H1 (cell line): Measurements from ENCODE around the gene GASK1B. TPM values are rescaled to one million over a fixed set of nuclear protein-coding genes. Genes with fewer than 3 reads are reported as not detected.

Experiments
- CTCF ChIA-PET: fragments of 300-600 bp; sonication (Branson Sonifier 250); formaldehyde crosslinking; loops from one replicate; lab custom pipeline; 2021; ENCODE audit not compliant: partially characterized antibody; lab: Charles Lee
- POLR2A ChIA-PET: fragments of 300-600 bp; sonication (Branson Sonifier 250); formaldehyde crosslinking; loops from one replicate; lab custom pipeline; 2021; ENCODE audit warnings: inconsistent platforms; ENCODE audit not compliant: partially characterized antibody; lab: Charles Lee
- DNase-seq, 2 experiments: peaks; one replicate each; pipeline versions ENCODE4 v3.0.0 to v3.0.0-alpha.2; 2010 to 2022; ENCODE audit warnings: low spot score in 2 of 2, low read depth in 1 of 2, mixed read lengths in 1 of 2
- FAIRE-seq: peaks from 2 replicates; lab custom pipeline; 2011; peaks lifted over from hg19 to GRCh38; lab: Jason Lieb, UNC
- H2AFZ ChIP-seq: 2 replicates; pipeline ENCODE4 v1.8.1; 2012; ENCODE audit warnings: low read length, inconsistent platforms
- H2AK5ac ChIP-seq: 2 replicates; pipeline ENCODE4 v1.6.1; 2013; ENCODE audit warnings: low read depth, low read length
- H2BK120ac ChIP-seq: replicated peaks from 2 replicates; pipeline ENCODE3; 2013; ENCODE audit warnings: low read depth, low read length, inconsistent platforms
- H2BK12ac ChIP-seq: 2 replicates; pipeline ENCODE4 v1.6.1; 2013; ENCODE audit warnings: low read depth, low read length
- H2BK15ac ChIP-seq: 2 replicates; pipeline ENCODE4 v1.6.1; 2013; ENCODE audit warnings: low read length
- H2BK20ac ChIP-seq: 2 replicates; pipeline ENCODE4 v1.6.1; 2013; ENCODE audit warnings: low read length
- H2BK5ac ChIP-seq: 2 replicates; pipeline ENCODE4 v1.6.1; 2013; ENCODE audit warnings: low read depth, low read length
- H3K14ac ChIP-seq: 2 replicates; pipeline ENCODE4 v1.6.1; 2013; ENCODE audit warnings: inconsistent platforms; ENCODE audit not compliant: insufficient read length
- H3K18ac ChIP-seq: 2 replicates; pipeline ENCODE4 v1.6.1; 2013; ENCODE audit warnings: low read length; ENCODE audit errors: extremely low read depth
- H3K23ac ChIP-seq: 2 replicates; pipeline ENCODE4 v1.6.1; 2013; ENCODE audit warnings: inconsistent platforms; ENCODE audit not compliant: insufficient read length
- H3K23me2 ChIP-seq: 2 replicates; pipeline ENCODE4 v1.6.1; 2013; ENCODE audit warnings: low read depth, low read length
- H3K27ac ChIP-seq: 2 replicates; pipeline ENCODE4 v1.6.1; 2011; ENCODE audit warnings: low read depth, low read length, inconsistent platforms
- H3K27me3 ChIP-seq, 4 experiments: replicated peaks in 1 of 4; 1 replicate in 1 of 4; 2 replicates in 3 of 4; pipeline versions ENCODE4 v1.6.1 to v1.8.1; 2011 to 2013; ENCODE audit warnings: low read length in 3 of 4, mild to moderate bottlenecking in 3 of 4, inconsistent platforms in 2 of 4, mixed read lengths in 2 of 4, moderate library complexity in 1 of 4; ENCODE audit not compliant: control insufficient read depth in 3 of 4, insufficient read depth in 3 of 4; ENCODE audit errors: extremely low read depth in 1 of 4
- H3K36me3 ChIP-seq, 4 experiments: 2 replicates each; pipeline versions ENCODE4 v1.6.1 to v1.8.1; 2011 to 2013; ENCODE audit warnings: mild to moderate bottlenecking in 4 of 4, low read length in 3 of 4, moderate library complexity in 2 of 4, control low read depth in 1 of 4, inconsistent platforms in 1 of 4; ENCODE audit not compliant: insufficient read depth in 4 of 4, control insufficient read depth in 2 of 4
- H3K4ac ChIP-seq: replicated peaks from 2 replicates; pipeline ENCODE3; 2013; ENCODE audit warnings: low read length, low read depth, mixed read lengths, inconsistent platforms; ENCODE audit not compliant: insufficient read length
- H3K4me1 ChIP-seq, 4 experiments: replicated peaks in 1 of 4; 1 replicate in 1 of 4; 2 replicates in 3 of 4; pipeline versions ENCODE4 v1.6.1 to v1.8.1; 2011 to 2013; ENCODE audit warnings: low read length in 3 of 4, inconsistent platforms in 2 of 4, mixed read lengths in 1 of 4; ENCODE audit not compliant: insufficient read depth in 4 of 4, control insufficient read depth in 3 of 4
- H3K4me2 ChIP-seq, 2 experiments: 2 replicates each; pipeline versions ENCODE4 v1.6.1 to v1.8.1; 2011 to 2013; ENCODE audit warnings: low read depth in 2 of 2, low read length in 2 of 2, control low read depth in 1 of 2, inconsistent platforms in 1 of 2, mild to moderate bottlenecking in 1 of 2; ENCODE audit not compliant: insufficient read depth in 1 of 2
- H3K4me3 ChIP-seq, 4 experiments: fragments of 200-600, 300-600 bp in 1 of 4; sonication (generic), shearing (Covaris generic), sonication (Bioruptor Twin) in 1 of 4; 2 replicates each; pipeline versions ENCODE4 v1.5.1 to v1.8.1; 2011 to 2016; ENCODE audit warnings: low read length in 4 of 4, low read depth in 3 of 4, control low read depth in 2 of 4, inconsistent platforms in 2 of 4, mild to moderate bottlenecking in 2 of 4, mixed read lengths in 1 of 4, moderate library complexity in 1 of 4; ENCODE audit not compliant: insufficient read depth in 2 of 4; ENCODE audit errors: extremely low read depth in 1 of 4
- H3K56ac ChIP-seq: replicated peaks from 2 replicates; pipeline ENCODE3; 2013; ENCODE audit warnings: low read depth, mild to moderate bottlenecking, mixed read lengths, low read length, inconsistent platforms; ENCODE audit not compliant: insufficient read length
- H3K79me1 ChIP-seq: 2 replicates; pipeline ENCODE4 v1.6.1; 2013; ENCODE audit warnings: low read depth, low read length, control low read depth
- H3K79me2 ChIP-seq, 2 experiments: 2 replicates each; pipeline versions ENCODE4 v1.6.1 to v1.8.1; 2012 to 2013; ENCODE audit warnings: low read length in 2 of 2, mild to moderate bottlenecking in 2 of 2, inconsistent platforms in 1 of 2; ENCODE audit not compliant: insufficient read depth in 2 of 2, control insufficient read depth in 1 of 2
- H3K9ac ChIP-seq, 4 experiments: replicated peaks in 1 of 4; 1 replicate in 1 of 4; 2 replicates in 3 of 4; pipeline versions ENCODE4 v1.6.1 to v1.8.1; 2011 to 2013; ENCODE audit warnings: low read depth in 3 of 4, low read length in 3 of 4, control low read depth in 2 of 4, mild to moderate bottlenecking in 2 of 4, moderate library complexity in 2 of 4, inconsistent platforms in 1 of 4; ENCODE audit errors: extremely low read depth in 1 of 4
- H3K9me3 ChIP-seq, 2 experiments: 2 replicates each; pipeline versions ENCODE4 v1.6.1 to v1.8.1; 2012 to 2013; ENCODE audit warnings: mild to moderate bottlenecking in 2 of 2, moderate library complexity in 2 of 2, control low read depth in 1 of 2, inconsistent platforms in 1 of 2, low read depth in 1 of 2, low read length in 1 of 2, mixed read lengths in 1 of 2; ENCODE audit not compliant: insufficient read depth in 2 of 2
- H4K20me1 ChIP-seq, 2 experiments: replicated peaks in 1 of 2; 2 replicates each; pipeline versions ENCODE3 to v1.8.1; 2011 to 2013; ENCODE audit warnings: inconsistent platforms in 2 of 2, low read length in 2 of 2, mild to moderate bottlenecking in 1 of 2; ENCODE audit not compliant: insufficient read depth in 2 of 2, control insufficient read depth in 1 of 2
- H4K5ac ChIP-seq: 2 replicates; pipeline ENCODE4 v1.6.1; 2013; ENCODE audit warnings: low read length, low read depth, mixed read lengths, inconsistent platforms; ENCODE audit not compliant: insufficient read length
- H4K8ac ChIP-seq: 2 replicates; pipeline ENCODE4 v1.8.0; 2013; ENCODE audit warnings: mild to moderate bottlenecking, moderate library complexity, low read length, inconsistent platforms; ENCODE audit not compliant: insufficient read depth; ENCODE audit errors: extremely low read depth
- H4K91ac ChIP-seq: replicated peaks from 2 replicates; pipeline ENCODE3; 2013; ENCODE audit warnings: low read length, mixed read lengths, inconsistent platforms; ENCODE audit not compliant: insufficient read length
- CTBP2 ChIP-seq: IDR thresholded peaks from 2 replicates; pipeline ENCODE4 v1.7.0; 2011; ENCODE audit warnings: borderline replicate concordance, mild to moderate bottlenecking, moderate library complexity, mixed read lengths, low read length; ENCODE audit not compliant: insufficient read depth, insufficient read length
- GABPA ChIP-seq: IDR thresholded peaks from 2 replicates; pipeline ENCODE4 v1.6.1; 2011; ENCODE audit warnings: mild to moderate bottlenecking, low read length, moderate library complexity, borderline replicate concordance; ENCODE audit not compliant: insufficient read depth
- GTF2F1 ChIP-seq: IDR thresholded peaks from 2 replicates; pipeline ENCODE4 v1.6.1; 2012; ENCODE audit warnings: low read depth, low read length, improper control_type of control experiment, borderline replicate concordance
- KDM4A ChIP-seq: IDR thresholded peaks from one replicate; pipeline ENCODE4 v1.7.1; 2012; ENCODE audit warnings: low read depth, mild to moderate bottlenecking, moderate library complexity, low read length, inconsistent platforms; ENCODE audit not compliant: severe bottlenecking
- NRF1 ChIP-seq: IDR thresholded peaks from 2 replicates; pipeline ENCODE4 v1.6.1; 2011; ENCODE audit warnings: mild to moderate bottlenecking, low read depth, low read length, improper control_type of control experiment
- PHF8 ChIP-seq: fragments of 200-600 bp; sonication (generic); conservative IDR thresholded peaks from 2 replicates; pipeline ENCODE4 v1.7.1; 2012; ENCODE audit warnings: low read depth, mild to moderate bottlenecking, inconsistent platforms, low read length, moderate library complexity
- RNF2 ChIP-seq: fragments of 200-900, 300-1000 bp; sonication (generic); IDR thresholded peaks from 2 replicates; pipeline ENCODE4 v1.7.1; 2016; ENCODE audit warnings: borderline replicate concordance, low read depth, mild to moderate bottlenecking, antibody characterized with exemption, low read length; ENCODE audit not compliant: poor library complexity, severe bottlenecking; ENCODE audit errors: missing control alignments
- SP2 ChIP-seq: IDR thresholded peaks from 2 replicates; pipeline ENCODE4 v1.6.1; 2012; ENCODE audit warnings: mild to moderate bottlenecking, low read length, inconsistent platforms
- TAF1 ChIP-seq: IDR thresholded peaks from 2 replicates; pipeline ENCODE4 v1.6.1; 2011; ENCODE audit warnings: mild to moderate bottlenecking, low read depth, low read length
- TCF12 ChIP-seq: IDR thresholded peaks from 2 replicates; pipeline ENCODE4 v1.6.1; 2011; ENCODE audit warnings: low read depth, mild to moderate bottlenecking, low read length
- ZNF274 ChIP-seq: IDR thresholded peaks from 2 replicates; pipeline ENCODE4 v1.7.0; 2012; ENCODE audit warnings: low read length, borderline replicate concordance; ENCODE audit errors: extremely low read depth
- WGBS, 2 experiments: shearing (Covaris generic) in 1 of 2; methylation state at CpG; one replicate each; pipeline versions ENCODE4 v1.1.6 to v1.1.7; 2013 to 2015; ENCODE audit warnings: low lambda C conversion rate in 2 of 2, mixed read lengths in 2 of 2, inconsistent platforms in 1 of 2, low coverage in 1 of 2, missing lambda C conversion rate in 1 of 2; ENCODE audit not compliant: insufficient replicate concordance in 2 of 2, insufficient coverage in 1 of 2, insufficient read length in 1 of 2; ENCODE audit errors: extremely low coverage in 1 of 2, missing lambda C conversion rate in 1 of 2; 5-methylcytosine and 5-hydroxymethylcytosine counted together
- polyA plus RNA-seq, 7 experiments: library from polyadenylated mRNA; depleted of rRNA in 3 of 7; stranded (reverse) in 5 of 7; unstranded in 2 of 7; fragments of >200 nt in 5 of 7; fragments of 200-250 nt in 2 of 7; gene quantifications; 1 replicate in 5 of 7; 2 replicates in 1 of 7; 4 replicates in 1 of 7; pipeline versions ENCODE4 v1.2.1 to v1.2.3, GENCODE V29; 2011 to 2013; ENCODE audit warnings: missing spikeins in 2 of 7, mixed read lengths in 2 of 7
- total RNA-seq: library from RNA; stranded (reverse); fragmentation: NEBNext Ultra II Directional; extraction: Animal tissue kit (Norgen Biotek cat#: 25700); gene quantifications from 2 replicates; pipeline ENCODE4 v1.2.1, GENCODE V29; 2021

Gene GASK1B
- total and polyA plus RNA-seq, 2 of the 8 experiments (the other 6 are each of a cell fraction or from before 2014, with no cell fraction given): not detected

- Histone ChIP-seq H3K23ac (no peak overlapping the region), H4K8ac (no peak overlapping the region), H4K91ac (no peak overlapping the region), H3K4me2 (no peak overlapping the region), H3K79me2 (no peaks in the 10 kb centered on the region), H3K23me2 (no peaks in the 10 kb centered on the region), H3K27ac (no peak overlapping the region), H3K79me1 (no peaks in the 10 kb centered on the region), H4K20me1 (no peaks in the 10 kb centered on the region), H3K18ac (no peak overlapping the region), H3K9ac (no peak overlapping the region), H4K5ac (no peak overlapping the region), H2BK12ac (no peak overlapping the region), H3K4me1 (no peaks in the 10 kb centered on the region), H3K4ac (no peak overlapping the region), H2AFZ (0 out of 2 replicates have a peak overlapping the region, but pooled peaks have one; percentile 50), H3K9me3 (no peaks in the 10 kb centered on the region), H2BK5ac (no peak overlapping the region), H3K27me3 (no peaks in the 10 kb centered on the region), H3K56ac (no peak overlapping the region), H3K14ac (no peak overlapping the region), H3K36me3 (no peaks in the 10 kb centered on the region), H2BK120ac (no peak overlapping the region), H2BK20ac (no peak overlapping the region), H2AK5ac (no peak overlapping the region), H3K4me3 (no peak overlapping the region), H2BK15ac (no peak overlapping the region)
- no peak for TF ChIP-seq GTF2F1
- TF ChIP-seq PHF8: no peak
- no peak for TF ChIP-seq SP2
- TF ChIP-seq TCF12: no peak
- no peak for TF ChIP-seq ZNF274
- no peak for TF ChIP-seq KDM4A
- no peak for TF ChIP-seq TAF1
- no peak for TF ChIP-seq NRF1
- no peak for TF ChIP-seq RNF2
- TF ChIP-seq GABPA: no peak
- TF ChIP-seq CTBP2: no peak
- POLR2A ChIA-PET: no interaction called here
- CTCF ChIA-PET: interaction anchor here (0.9 to 5.4 kb wide), 4 partner anchors 7 to 167 kb away, joined by 3 to 23 read pairs (median 3); partner anchors contain the start of gene GASK1B
- 79% methylated on average over 10 of the region's 10 CpGs; no CpG with 5 or more reads in 1 of the 2 experiments for WGBS, 2 experiments
- DNase-seq: no peak
- FAIRE-seq: no peak
Observed at GRCh38 chr4:158163941-158164767, 8.7 kb downstream of the GASK1B start.
